Measurements from ENCODE around the gene CHMP3. TPM values are rescaled to one million over a fixed set of nuclear protein-coding genes. Genes with fewer than 3 reads are reported as not detected.
"Not testable (repeated sequence)": the region's sequence is repeated elsewhere in the genome, so short reads cannot be mapped to it uniquely, and the experiment has no call there.

Gene CHMP3
- total RNA-seq, 2 experiments from 2014 or later, result 35.0 to 35.8 TPM

- H3K27ac Mint-ChIP-seq; H3K4me3 Mint-ChIP-seq; POLR2A ChIA-PET; ATAC-seq; H3K9me3 Mint-ChIP-seq (ENCODE audit: low read depth); H3K27me3 Mint-ChIP-seq; CTCF ChIA-PET; DNase-seq: not testable (repeated sequence)
- intact Hi-C loops (cut with DNase I, micrococcal nuclease), result loop anchor here in 1 of 2 experiments (5.0 kb wide), 1 partner anchor 682 kb away; no protein-coding TSS in a partner anchor
- peaks cover 51% of the 10 kb centered on the region for H3K36me3 Mint-ChIP-seq (ENCODE audit: low read depth)
- H3K4me1 Mint-ChIP-seq, result peaks cover 25% of the 10 kb centered on the region
Measured at GRCh38 chr2:86549440-86549839, 13.8 kb downstream of the CHMP3 start.

GRCh38 chr2:86548913-86549396 is 14.3 kb downstream of the CHMP3 start:
- H3K27ac Mint-ChIP-seq; ATAC-seq; H3K9me3 Mint-ChIP-seq (ENCODE audit: low read depth); POLR2A ChIA-PET; CTCF ChIA-PET; H3K27me3 Mint-ChIP-seq; H3K4me3 Mint-ChIP-seq; DNase-seq: not testable (repeated sequence)
- intact Hi-C loops (cut with DNase I, micrococcal nuclease), result loop anchor here in 1 of 2 experiments (5.0 kb wide), 1 partner anchor 682 kb away; no protein-coding TSS in a partner anchor
- H3K36me3 Mint-ChIP-seq (ENCODE audit: low read depth), result peaks cover 52% of the 10 kb centered on the region
- peaks cover 23% of the 10 kb centered on the region for H3K4me1 Mint-ChIP-seq

DNA sequence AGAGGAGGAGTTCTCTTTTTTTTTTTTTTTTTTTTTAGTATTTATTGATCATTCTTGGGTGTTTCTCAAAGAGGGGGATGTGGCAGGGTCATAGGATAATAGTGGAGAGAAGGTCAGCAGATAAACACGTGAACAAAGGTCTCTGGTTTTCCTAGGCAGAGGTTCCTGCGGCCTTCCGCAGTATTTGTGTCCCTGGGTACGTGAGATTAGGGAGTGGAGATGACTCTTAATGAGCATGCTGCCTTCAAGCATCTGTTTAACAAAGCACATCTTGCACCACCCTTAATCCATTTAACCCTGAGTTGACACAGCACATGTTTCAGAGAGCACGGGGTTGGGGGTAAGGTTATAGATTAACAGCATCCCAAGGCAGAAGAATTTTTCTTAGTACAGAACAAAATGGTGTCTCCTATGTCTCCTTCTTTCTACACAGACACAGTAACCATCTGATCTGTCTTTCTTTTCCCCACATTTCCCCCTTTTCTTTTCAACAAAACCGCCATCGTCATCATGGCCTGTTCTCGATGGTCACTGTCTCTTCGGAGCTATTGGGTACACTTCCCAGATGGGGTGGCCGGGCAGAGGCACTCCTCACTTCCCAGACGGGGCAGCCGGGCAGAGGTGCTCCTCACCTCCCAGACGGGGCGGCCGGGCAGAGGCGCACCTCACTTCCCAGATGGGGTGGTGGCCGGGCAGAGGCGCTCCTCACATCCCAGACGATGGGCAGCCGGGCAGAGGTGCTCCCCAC is 14.9 kb downstream of the CHMP3 start:
- H3K4me3 Mint-ChIP-seq; H3K9me3 Mint-ChIP-seq (ENCODE audit: low read depth); DNase-seq; ATAC-seq; H3K27me3 Mint-ChIP-seq; POLR2A ChIA-PET; CTCF ChIA-PET; H3K27ac Mint-ChIP-seq: not testable (repeated sequence)
- peaks cover 52% of the 10 kb centered on the region for H3K36me3 Mint-ChIP-seq (ENCODE audit: low read depth)
- peaks cover 21% of the 10 kb centered on the region for H3K4me1 Mint-ChIP-seq
- intact Hi-C loops (cut with DNase I, micrococcal nuclease), result loop anchor here in 1 of 2 experiments (5.0 kb wide), 1 partner anchor 681 kb away; no protein-coding TSS in a partner anchor

- peaks cover 48% of the 10 kb centered on the region for H3K36me3 Mint-ChIP-seq (ENCODE audit: low read depth)
- not testable (repeated sequence) for H3K27me3 Mint-ChIP-seq
Measured at GRCh38 chr2:86545296-86545924, 17.8 kb downstream of the CHMP3 start.

DNA sequence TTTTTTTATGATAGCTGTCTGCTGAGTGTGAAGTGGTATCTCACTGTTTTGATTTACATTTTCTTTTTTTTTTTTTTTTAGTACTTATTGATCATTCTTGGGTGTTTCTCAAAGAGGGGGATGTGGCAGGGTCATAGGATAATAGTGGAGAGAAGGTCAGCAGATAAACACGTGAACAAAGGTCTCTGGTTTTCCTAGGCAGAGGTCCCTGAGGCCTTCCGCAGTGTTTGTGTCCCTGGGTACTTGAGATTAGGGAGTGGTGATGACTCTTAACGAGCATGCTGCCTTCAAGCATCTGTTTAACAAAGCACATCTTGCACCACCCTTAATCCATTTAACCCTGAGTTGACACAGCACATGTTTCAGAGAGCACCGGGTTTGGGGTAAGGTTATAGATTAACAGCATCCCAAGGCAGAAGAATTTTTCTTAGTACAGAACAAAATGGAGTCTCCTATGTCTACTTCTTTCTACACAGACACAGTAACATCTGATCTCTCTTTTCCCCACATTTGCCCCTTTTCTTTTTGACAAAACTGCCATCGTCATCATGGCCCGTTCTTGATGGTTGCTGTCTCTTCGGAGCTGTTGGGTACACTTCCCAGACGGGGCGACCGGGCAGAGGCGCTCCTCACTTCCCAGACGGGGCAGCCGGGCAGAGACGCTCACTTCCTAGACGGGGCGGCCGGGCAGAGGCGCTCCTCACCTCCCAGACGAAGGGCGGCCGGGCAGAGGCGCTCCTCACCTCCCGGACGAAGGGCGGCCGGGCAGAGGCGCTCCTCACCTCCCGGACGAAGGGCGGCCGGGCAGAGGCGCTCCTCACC is 18.8 kb downstream of the CHMP3 start:
- intact Hi-C loops (cut with DNase I, micrococcal nuclease), result loop anchor here in 1 of 2 experiments (5.0 kb wide), 1 partner anchor 677 kb away; no protein-coding TSS in a partner anchor
- H3K9me3 Mint-ChIP-seq (ENCODE audit: low read depth); POLR2A ChIA-PET; CTCF ChIA-PET; ATAC-seq; H3K4me1 Mint-ChIP-seq; DNase-seq; H3K4me3 Mint-ChIP-seq; H3K27ac Mint-ChIP-seq; H3K27me3 Mint-ChIP-seq: not testable (repeated sequence)
- peaks cover 41% of the 10 kb centered on the region for H3K36me3 Mint-ChIP-seq (ENCODE audit: low read depth)

More at GRCh38 chr2:86545296-86545924, 17.8 kb downstream of the CHMP3 start:
- DNase-seq; H3K9me3 Mint-ChIP-seq (ENCODE audit: low read depth); H3K4me3 Mint-ChIP-seq; POLR2A ChIA-PET; H3K27ac Mint-ChIP-seq; H3K4me1 Mint-ChIP-seq; ATAC-seq; CTCF ChIA-PET: not testable (repeated sequence)
- intact Hi-C loops (cut with DNase I, micrococcal nuclease), result loop anchor here in 1 of 2 experiments (5.0 kb wide), 1 partner anchor 678 kb away; no protein-coding TSS in a partner anchor

GRCh38 chr2:86543793-86544192 is 19.4 kb downstream of the CHMP3 start:
- peaks cover 44% of the 10 kb centered on the region for H3K36me3 Mint-ChIP-seq (ENCODE audit: low read depth)
- H3K4me1 Mint-ChIP-seq, result peaks cover 5% of the 10 kb centered on the region

GRCh38 chr2:86543335-86543734 is 19.9 kb downstream of the CHMP3 start:
- ChIA-PET CTCF (no interaction called here), POLR2A (no interaction called here)
- no peak for ATAC-seq
- DNase-seq, result no peak
- Mint-ChIP-seq H3K27me3 (no peaks in the 10 kb centered on the region), H3K9me3 (ENCODE audit: low read depth) (peaks cover 8% of the 10 kb centered on the region), H3K36me3 (ENCODE audit: low read depth) (peaks cover 40% of the 10 kb centered on the region), H3K4me1 (peaks cover 5% of the 10 kb centered on the region), H3K27ac (no peak overlapping the region), H3K4me3 (no peak overlapping the region)
- intact Hi-C loops (cut with DNase I, micrococcal nuclease), result no loop called here

More at GRCh38 chr2:86543793-86544192, 19.4 kb downstream of the CHMP3 start:
- no peak for ATAC-seq
- intact Hi-C loops (cut with DNase I, micrococcal nuclease), result no loop called here
- no peak overlapping the region for H3K4me3 Mint-ChIP-seq
- H3K27me3 Mint-ChIP-seq, result no peaks in the 10 kb centered on the region
- CTCF ChIA-PET, result no interaction called here
- H3K9me3 Mint-ChIP-seq (ENCODE audit: low read depth), result peaks cover 8% of the 10 kb centered on the region
- no peak for DNase-seq
- POLR2A ChIA-PET, result no interaction called here
- H3K27ac Mint-ChIP-seq, result no peak overlapping the region

GRCh38 chr2:86542814-86543213 is 20.4 kb downstream of the CHMP3 start:
- Mint-ChIP-seq H3K4me1 (peaks cover 8% of the 10 kb centered on the region), H3K9me3 (ENCODE audit: low read depth) (peaks cover 9% of the 10 kb centered on the region), H3K27me3 (no peaks in the 10 kb centered on the region), H3K4me3 (no peak overlapping the region), H3K27ac (no peak overlapping the region), H3K36me3 (ENCODE audit: low read depth) (peaks cover 38% of the 10 kb centered on the region)
- intact Hi-C loops (cut with DNase I, micrococcal nuclease), result no loop called here
- CTCF ChIA-PET, result interaction anchor here (1.1 kb wide), 1 partner anchor 9 kb away, joined by 3 read pairs; no protein-coding TSS in a partner anchor
- POLR2A ChIA-PET, result no interaction called here
- ATAC-seq, result no peak
- DNase-seq, result no peak

- POLR2A ChIA-PET, result interaction anchor here (1.1 kb wide), 1 partner anchor 81 kb away, joined by 3 read pairs; no protein-coding TSS in a partner anchor
- CTCF ChIA-PET, result no interaction called here
Measured at GRCh38 chr2:86541334-86541733, 21.9 kb downstream of the CHMP3 start.

GRCh38 chr2:86533589-86533988 is 29.7 kb downstream of the CHMP3 start:
- intact Hi-C loops (cut with DNase I, micrococcal nuclease), result no loop called here
- peaks cover 24% of the 10 kb centered on the region for H3K9me3 Mint-ChIP-seq (ENCODE audit: low read depth)

More at GRCh38 chr2:86541334-86541733, 21.9 kb downstream of the CHMP3 start:
- Mint-ChIP-seq H3K4me1 (peaks cover 15% of the 10 kb centered on the region), H3K27ac (no peak overlapping the region), H3K9me3 (ENCODE audit: low read depth) (peaks cover 11% of the 10 kb centered on the region), H3K4me3 (no peak overlapping the region), H3K36me3 (ENCODE audit: low read depth) (peaks cover 35% of the 10 kb centered on the region), H3K27me3 (no peaks in the 10 kb centered on the region)
- intact Hi-C loops (cut with DNase I, micrococcal nuclease), result no loop called here
- ATAC-seq (no peak), DNase-seq (no peak)

More at GRCh38 chr2:86533589-86533988, 29.7 kb downstream of the CHMP3 start:
- CTCF ChIA-PET, result no interaction called here
- no peak overlapping the region for H3K27ac Mint-ChIP-seq
- H3K4me1 Mint-ChIP-seq, result peaks cover 34% of the 10 kb centered on the region
- DNase-seq (no peak), ATAC-seq (no peak)
- H3K4me3 Mint-ChIP-seq, result no peak overlapping the region
- peaks cover 27% of the 10 kb centered on the region for H3K36me3 Mint-ChIP-seq (ENCODE audit: low read depth)
- no peaks in the 10 kb centered on the region for H3K27me3 Mint-ChIP-seq
- POLR2A ChIA-PET, result no interaction called here

All from activated CD4-positive, alpha-beta T cell treated with anti-CD3 and anti-CD28 coated beads for 36 hours (primary cell).